B cell (primary cell): Measurements from ENCODE around the gene ASTN1. TPM values are rescaled to one million over a fixed set of nuclear protein-coding genes. Genes with fewer than 3 reads are reported as not detected.

Source experiments
- ATAC-seq: fragments of 200-7000 bp; cut with Tn5 transposase; one replicate; pipeline ENCODE4 v1.10.0; 2021; ENCODE audit warnings: low read depth, mild to moderate bottlenecking, moderate number of reproducible peaks, moderate library complexity
- CTCF ChIA-PET: fragments of 350-600 bp; sonication (Branson Sonifier 250); formaldehyde crosslinking; loops from one replicate; lab custom pipeline; 2021; ENCODE audit warnings: antibody characterized with exemption, inconsistent platforms; lab: Charles Lee
- POLR2A ChIA-PET: fragments of 350-600 bp; sonication (Branson Sonifier 250); formaldehyde crosslinking; loops from one replicate; lab custom pipeline; 2021; ENCODE audit warnings: antibody characterized with exemption; lab: Charles Lee
- DNase-seq: peaks from one replicate; pipeline ENCODE4 v3.0.0; 2013
- H2AFZ ChIP-seq: 2 replicates; pipeline ENCODE4 v1.6.1; 2012; ENCODE audit warnings: mild to moderate bottlenecking, low read depth, low read length; ENCODE audit not compliant: insufficient read depth, poor library complexity, severe bottlenecking
- H3K27ac ChIP-seq, 2 donors: 1 replicate in 1 of 2; 2 replicates in 1 of 2; pipeline ENCODE4 v1.5.1; 2012 to 2013; ENCODE audit warnings: low read length in 2 of 2, mild to moderate bottlenecking in 2 of 2, moderate library complexity in 1 of 2
- H3K27me3 ChIP-seq, 4 experiments: fragments of 200-600 bp in 1 of 4; sonication (generic) in 1 of 4; replicated peaks in 1 of 4; 1 replicate in 2 of 4; 2 replicates in 2 of 4; pipeline versions ENCODE4 v1.6.1 to v1.7.0; 2013 to 2016; ENCODE audit warnings: low read length in 3 of 4, mild to moderate bottlenecking in 2 of 4, mixed read lengths in 1 of 4, moderate library complexity in 1 of 4; ENCODE audit not compliant: insufficient read depth in 4 of 4, control insufficient read depth in 3 of 4; ENCODE audit errors: control extremely low read depth in 1 of 4
- H3K36me3 ChIP-seq, 2 experiments: replicated peaks in 1 of 2; 1 replicate in 1 of 2; 2 replicates in 1 of 2; pipeline versions ENCODE4 v1.6.1 to v1.7.1; 2013; ENCODE audit warnings: low read length in 1 of 2; ENCODE audit not compliant: insufficient read depth in 2 of 2, control insufficient read depth in 1 of 2; ENCODE audit errors: control extremely low read depth in 1 of 2, extremely low read depth in 1 of 2
- H3K4me1 ChIP-seq, 2 donors: fragments of 200-600 bp in 1 of 2; sonication (generic) in 1 of 2; 1 replicate in 1 of 2; 2 replicates in 1 of 2; pipeline versions ENCODE4 v1.5.1 to v1.6.1; 2013 to 2017; ENCODE audit warnings: low read length in 2 of 2; ENCODE audit not compliant: control insufficient read depth in 2 of 2, insufficient read depth in 2 of 2
- H3K4me2 ChIP-seq: replicated peaks from 2 replicates; pipeline ENCODE3; 2012; ENCODE audit warnings: mild to moderate bottlenecking, low read depth, low read length; ENCODE audit not compliant: poor library complexity, severe bottlenecking
- H3K4me3 ChIP-seq, 5 experiments: fragments of 200-600 bp in 1 of 5; sonication (generic) in 1 of 5; 1 replicate in 3 of 5; 2 replicates in 2 of 5; pipeline versions ENCODE4 v1.5.1 to v1.7.0; 2011 to 2016; ENCODE audit warnings: low read length in 4 of 5, mild to moderate bottlenecking in 4 of 5, low read depth in 2 of 5, control low read depth in 1 of 5, moderate library complexity in 1 of 5; ENCODE audit not compliant: insufficient read depth in 1 of 5; ENCODE audit errors: control extremely low read depth in 1 of 5, extremely low read depth in 1 of 5
- H3K79me2 ChIP-seq: fragments of 200-600 bp; sonication (generic); one replicate; pipeline ENCODE4 v1.6.0; 2016; ENCODE audit warnings: low read length; ENCODE audit not compliant: control insufficient read depth, insufficient read depth
- H3K9ac ChIP-seq: fragments of 200-600 bp; sonication (generic); 2 replicates; pipeline ENCODE4 v1.6.1; 2017; ENCODE audit warnings: mild to moderate bottlenecking, low read length, moderate library complexity
- H3K9me3 ChIP-seq, 3 donors: one replicate each; pipeline versions ENCODE4 v1.6.1 to v1.7.1; 2013; ENCODE audit warnings: low read length in 2 of 3; ENCODE audit not compliant: control insufficient read depth in 2 of 3, insufficient read depth in 1 of 3; ENCODE audit errors: control extremely low read depth in 1 of 3
- H4K20me1 ChIP-seq: 2 replicates; pipeline ENCODE4 v1.6.0; 2012; ENCODE audit warnings: mild to moderate bottlenecking, low read length; ENCODE audit not compliant: insufficient read depth, control insufficient read depth, poor library complexity, severe bottlenecking
- H3K27ac Mint-ChIP-seq: one replicate; pipeline ENCODE4 v1.8.0; 2021; ENCODE audit warnings: mixed read lengths
- H3K27me3 Mint-ChIP-seq: one replicate; pipeline ENCODE4 v1.8.0; 2021; ENCODE audit warnings: mixed read lengths
- H3K4me1 Mint-ChIP-seq: one replicate; pipeline ENCODE4 v1.8.0; 2021; ENCODE audit warnings: mixed read lengths
- H3K4me3 Mint-ChIP-seq: one replicate; pipeline ENCODE4 v1.8.0; 2021; ENCODE audit warnings: mixed read lengths
- H3K9me3 Mint-ChIP-seq: one replicate; pipeline ENCODE4 v1.8.0; 2022; ENCODE audit warnings: mixed read lengths; ENCODE audit not compliant: insufficient read depth
- EZH2 ChIP-seq: IDR thresholded peaks from 2 replicates; pipeline ENCODE4 v1.6.1; 2012; ENCODE audit warnings: borderline replicate concordance, low read depth, mild to moderate bottlenecking, moderate library complexity, low read length; ENCODE audit not compliant: insufficient read depth, poor library complexity, severe bottlenecking
- WGBS: methylation state at CpG from one replicate; pipeline ENCODE4 v1.1.5; 2013; ENCODE audit warnings: missing lambda C conversion rate; ENCODE audit not compliant: insufficient coverage; 5-methylcytosine and 5-hydroxymethylcytosine counted together
- intact Hi-C: fragments of 100-400 bp; cut with micrococcal nuclease; formaldehyde crosslinking; loops from one replicate; pipeline ENCODE4 v1.10.0; 2022
- polyA plus RNA-seq: library from polyadenylated mRNA; depleted of rRNA; stranded (reverse); fragments of >200 nt; gene quantifications from 2 replicates; pipeline ENCODE4 v1.2.3, GENCODE V29; 2012
- total RNA-seq, 2 donors: library from RNA; stranded (reverse); fragments of 120-200 nt in 1 of 2; gene quantifications; 1 replicate in 1 of 2; 2 replicates in 1 of 2; pipeline versions ENCODE4 v1.2.3 to v1.2.4, GENCODE V29; 2013 to 2022
- TF ChIP-seq, protein P1 (sequence below): fragments of 200-600 bp; IDR thresholded peaks from one replicate; pipeline ENCODE4 v1.8.0; 2022; ENCODE audit warnings: antibody characterized with exemption, mild to moderate bottlenecking

Gene ASTN1
- total and polyA plus RNA-seq, 2 donors (not counting 1 experiment from before 2014, with no cell fraction given), result not detected

DNA sequence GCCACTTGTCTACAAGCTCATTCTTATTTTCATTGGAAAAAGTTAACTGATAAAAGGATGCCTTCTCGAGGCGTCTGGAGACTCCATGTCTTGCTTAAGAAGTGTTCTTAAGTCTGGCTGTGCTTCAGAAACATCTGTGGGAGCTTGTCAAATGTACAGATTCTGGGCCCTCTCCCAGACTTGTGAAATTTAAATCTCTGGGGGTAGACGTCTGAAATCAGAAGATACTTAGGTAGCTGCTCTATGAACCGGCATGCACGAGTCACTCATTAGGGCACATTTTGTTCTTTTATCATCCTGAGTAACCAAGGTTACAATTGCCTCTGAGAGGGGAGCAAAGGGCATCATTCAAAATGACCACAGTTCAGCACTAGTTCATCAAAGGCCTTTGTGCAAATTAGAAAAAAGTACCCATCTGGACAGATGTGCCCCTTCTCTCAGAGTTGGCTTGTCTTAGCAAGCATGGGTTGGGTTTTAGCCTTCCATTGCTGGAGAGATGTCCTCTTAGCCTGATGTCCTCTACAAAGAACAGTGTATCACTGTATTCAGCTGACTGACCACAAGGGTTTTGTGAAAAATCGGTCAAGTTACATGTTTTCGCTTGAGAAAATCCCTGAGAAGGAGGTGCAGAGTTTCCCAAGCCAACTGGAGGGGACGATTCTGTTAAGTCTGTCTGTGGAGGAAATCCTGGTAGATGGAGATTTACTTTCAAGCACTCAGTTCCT, 156.9 kb downstream of the ASTN1 start:
- no peak overlapping the region for H3K4me3 Mint-ChIP-seq
- 67% methylated on average over 8 of the region's 8 CpGs for WGBS
- H3K4me1 ChIP-seq, result no peaks in the 10 kb centered on the region
- DNase-seq (no peak), ATAC-seq (no peak)
- H3K27me3 Mint-ChIP-seq, result no peaks in the 10 kb centered on the region
- H3K4me2 ChIP-seq, result no peak overlapping the region
- POLR2A ChIA-PET, result no interaction called here
- no peaks in the 10 kb centered on the region for H3K27me3 ChIP-seq
- no peak overlapping the region for H3K27ac Mint-ChIP-seq
- intact Hi-C loops, result no loop called here
- H3K4me3 ChIP-seq, result no peak overlapping the region
- H2AFZ ChIP-seq, result no peak overlapping the region
- no peak overlapping the region for H3K27ac ChIP-seq
- no peaks in the 10 kb centered on the region for H3K36me3 ChIP-seq
- no peaks in the 10 kb centered on the region for H3K79me2 ChIP-seq
- H4K20me1 ChIP-seq, result no peaks in the 10 kb centered on the region
- H3K9me3 Mint-ChIP-seq, result no peaks in the 10 kb centered on the region
- CTCF ChIA-PET, result no interaction called here
- no peaks in the 10 kb centered on the region for H3K9me3 ChIP-seq
- no peak for TF ChIP-seq EZH2
- no peak overlapping the region for H3K9ac ChIP-seq
- H3K4me1 Mint-ChIP-seq, result no peaks in the 10 kb centered on the region

DNA sequence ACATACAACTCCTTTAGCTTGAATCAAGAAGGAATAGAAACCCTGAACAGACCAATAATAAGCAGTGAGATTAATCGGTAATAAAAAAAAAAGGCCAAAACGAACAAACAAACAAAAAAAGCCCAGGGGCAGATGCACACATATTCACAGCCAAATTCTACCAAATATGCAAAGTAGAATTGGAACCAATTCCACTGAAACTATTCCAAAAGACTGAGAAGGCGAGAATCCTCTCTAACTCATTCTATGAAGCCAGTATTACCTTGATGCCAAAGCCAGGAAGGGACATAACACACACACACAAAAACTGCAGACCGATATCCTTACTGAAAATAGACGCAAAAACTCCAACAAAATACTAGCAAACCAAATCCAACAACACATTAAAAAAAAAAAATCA, 161.6 kb downstream of the ASTN1 start:
- H4K20me1 ChIP-seq, result no peaks in the 10 kb centered on the region
- WGBS, result 85% methylated on average over 3 of the region's 5 CpGs
- no peaks in the 10 kb centered on the region for H3K27me3 ChIP-seq
- no peaks in the 10 kb centered on the region for H3K79me2 ChIP-seq
- no peak overlapping the region for H3K4me3 ChIP-seq
- ChIA-PET POLR2A (no interaction called here), CTCF (no interaction called here)
- Mint-ChIP-seq H3K27me3 (peaks cover 3% of the 10 kb centered on the region), H3K27ac (no peak overlapping the region), H3K4me3 (no peak overlapping the region), H3K4me1 (no peaks in the 10 kb centered on the region), H3K9me3 (no peaks in the 10 kb centered on the region)
- TF ChIP-seq EZH2, result no peak
- TF ChIP-seq, protein P1, sequence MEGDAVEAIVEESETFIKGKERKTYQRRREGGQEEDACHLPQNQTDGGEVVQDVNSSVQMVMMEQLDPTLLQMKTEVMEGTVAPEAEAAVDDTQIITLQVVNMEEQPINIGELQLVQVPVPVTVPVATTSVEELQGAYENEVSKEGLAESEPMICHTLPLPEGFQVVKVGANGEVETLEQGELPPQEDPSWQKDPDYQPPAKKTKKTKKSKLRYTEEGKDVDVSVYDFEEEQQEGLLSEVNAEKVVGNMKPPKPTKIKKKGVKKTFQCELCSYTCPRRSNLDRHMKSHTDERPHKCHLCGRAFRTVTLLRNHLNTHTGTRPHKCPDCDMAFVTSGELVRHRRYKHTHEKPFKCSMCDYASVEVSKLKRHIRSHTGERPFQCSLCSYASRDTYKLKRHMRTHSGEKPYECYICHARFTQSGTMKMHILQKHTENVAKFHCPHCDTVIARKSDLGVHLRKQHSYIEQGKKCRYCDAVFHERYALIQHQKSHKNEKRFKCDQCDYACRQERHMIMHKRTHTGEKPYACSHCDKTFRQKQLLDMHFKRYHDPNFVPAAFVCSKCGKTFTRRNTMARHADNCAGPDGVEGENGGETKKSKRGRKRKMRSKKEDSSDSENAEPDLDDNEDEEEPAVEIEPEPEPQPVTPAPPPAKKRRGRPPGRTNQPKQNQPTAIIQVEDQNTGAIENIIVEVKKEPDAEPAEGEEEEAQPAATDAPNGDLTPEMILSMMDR, result no peak
- no peaks in the 10 kb centered on the region for H3K36me3 ChIP-seq
- DNase-seq (no peak), ATAC-seq (no peak)
- H3K9me3 ChIP-seq, result no peaks in the 10 kb centered on the region
- no peak overlapping the region for H2AFZ ChIP-seq
- intact Hi-C loops, result no loop called here
- H3K9ac ChIP-seq, result no peak overlapping the region
- H3K4me2 ChIP-seq, result no peak overlapping the region
- no peak overlapping the region for H3K27ac ChIP-seq
- H3K4me1 ChIP-seq, result no peaks in the 10 kb centered on the region
